NCI-H345 treated with DMSO at 0.1 percent for 48 hours (cell line): ENCODE measurements around the gene FOLR1.
A peak's percentile ranks its signal among the peaks of the same experiment; 100 is the strongest.

ENCODE experiments used
- DNase-seq: peaks from one replicate; lab custom pipeline; 2025; ENCODE audit not compliant: unreplicated experiment; lab: John Stamatoyannopoulos, UW

The FOLR1 gene

GRCh38 chr11:72234514-72234830 lies 42.5 kb downstream of the FOLR1 start:
- DNase-seq = no peak

- DNase-seq = no peak
Observed at GRCh38 chr11:72234920-72235319, 43.0 kb downstream of the FOLR1 start.

- DNase-seq = no peak
Observed at GRCh38 chr11:72235351-72236057, 43.6 kb downstream of the FOLR1 start.

GRCh38 chr11:72236083-72236697 lies 44.2 kb downstream of the FOLR1 start:
- no peak for DNase-seq

GRCh38 chr11:72236774-72237111 lies 44.8 kb downstream of the FOLR1 start:
- no peak for DNase-seq

- no peak for DNase-seq
Observed at GRCh38 chr11:72237112-72237931, 45.4 kb downstream of the FOLR1 start.

GRCh38 chr11:72238040-72238450 lies 46.1 kb downstream of the FOLR1 start:
- peak; percentile 66 for DNase-seq

GRCh38 chr11:72238492-72239312 lies 46.8 kb downstream of the FOLR1 start:
- no peak for DNase-seq

- peak; percentile 13 for DNase-seq
Observed at GRCh38 chr11:72239313-72239848, 47.4 kb downstream of the FOLR1 start.

GRCh38 chr11:72239849-72240460 lies 48.0 kb downstream of the FOLR1 start:
- DNase-seq = no peak

- peak; percentile 19 for DNase-seq
Observed at GRCh38 chr11:72240461-72241290, 48.7 kb downstream of the FOLR1 start.

- DNase-seq = no peak
Observed at GRCh38 chr11:72241291-72241781, 49.4 kb downstream of the FOLR1 start.

- DNase-seq = no peak
Observed at GRCh38 chr11:72242141-72242540, 50.2 kb downstream of the FOLR1 start.

GRCh38 chr11:72243173-72244059 lies 51.5 kb downstream of the FOLR1 start:
- DNase-seq = no peak

GRCh38 chr11:72244060-72244360 lies 52.1 kb downstream of the FOLR1 start, which contains the start of gene PHOX2A:
TSS of gene PHOX2A (minus strand) at chr11:72244176. CDS start at chr11:72244004, 172 bp downstream.
- DNase-seq = no peak

GRCh38 chr11:72244361-72245262 lies 52.7 kb downstream of the FOLR1 start:
- DNase-seq = no peak

- no peak for DNase-seq
Observed at GRCh38 chr11:72245263-72245816, 53.4 kb downstream of the FOLR1 start.
